NCI-H1436 (cell line): Measurements from ENCODE around the gene EPHA2.
A peak's percentile ranks its signal among the peaks of the same experiment; 100 is the strongest.

Source experiments
- DNase-seq: peaks from one replicate; lab custom pipeline; 2025; lab: John Stamatoyannopoulos, UW

The EPHA2 gene

GRCh38 chr1:16092097-16092922, 63.6 kb downstream of the EPHA2 start:
- DNase-seq: no peak

DNA sequence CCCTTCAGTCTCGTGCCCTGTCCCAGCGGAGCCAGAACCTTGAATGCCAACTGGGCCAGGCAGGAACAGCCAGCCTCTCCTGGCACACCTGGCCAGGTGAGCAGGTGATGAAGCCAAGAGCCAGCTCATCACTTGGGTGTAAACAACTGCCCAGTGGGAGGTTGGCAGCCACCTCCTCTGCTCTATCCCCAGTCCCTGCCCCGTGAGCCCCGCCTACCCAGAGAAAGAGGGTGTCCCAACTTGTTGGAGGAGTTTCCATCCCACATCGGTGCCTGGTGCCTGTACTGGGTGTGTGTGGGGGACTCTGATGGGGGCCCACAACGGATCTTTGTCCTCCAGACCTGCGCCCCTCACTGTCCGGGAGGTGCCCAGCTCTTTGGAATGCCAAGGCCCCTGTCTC, 64.6 kb downstream of the EPHA2 start:
- DNase-seq: no peak

- DNase-seq: no peak
These were observed 65.6 kb downstream of the EPHA2 start for GRCh38 chr1:16090076-16090826.

GRCh38 chr1:16088996-16089395, 66.9 kb downstream of the EPHA2 start:
- no peak for DNase-seq

GRCh38 chr1:16088351-16088911, 67.4 kb downstream of the EPHA2 start:
- DNase-seq: no peak

DNA sequence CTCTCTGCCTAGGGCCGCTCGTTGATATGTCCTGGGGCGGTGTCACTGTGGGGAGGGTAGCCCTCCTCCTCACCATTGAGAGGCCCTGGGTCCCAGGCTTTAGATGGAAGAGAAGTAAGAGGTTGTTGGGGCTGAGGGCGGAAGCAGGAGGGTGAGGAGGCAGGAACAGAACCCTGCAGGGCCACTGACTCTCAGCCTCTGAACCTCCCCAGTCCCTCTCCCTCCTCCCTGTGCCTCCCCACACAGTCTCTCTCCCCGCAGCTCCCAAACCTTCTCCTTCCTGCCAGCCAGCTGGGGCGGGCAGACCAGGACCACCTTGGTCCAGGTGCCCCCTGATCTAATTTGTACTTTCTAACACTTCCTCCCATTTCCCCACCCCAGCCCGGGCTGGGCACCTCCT, 68.1 kb downstream of the EPHA2 start:
- DNase-seq: no peak

GRCh38 chr1:16085522-16085921, 70.3 kb downstream of the EPHA2 start:
- no peak for DNase-seq

DNA sequence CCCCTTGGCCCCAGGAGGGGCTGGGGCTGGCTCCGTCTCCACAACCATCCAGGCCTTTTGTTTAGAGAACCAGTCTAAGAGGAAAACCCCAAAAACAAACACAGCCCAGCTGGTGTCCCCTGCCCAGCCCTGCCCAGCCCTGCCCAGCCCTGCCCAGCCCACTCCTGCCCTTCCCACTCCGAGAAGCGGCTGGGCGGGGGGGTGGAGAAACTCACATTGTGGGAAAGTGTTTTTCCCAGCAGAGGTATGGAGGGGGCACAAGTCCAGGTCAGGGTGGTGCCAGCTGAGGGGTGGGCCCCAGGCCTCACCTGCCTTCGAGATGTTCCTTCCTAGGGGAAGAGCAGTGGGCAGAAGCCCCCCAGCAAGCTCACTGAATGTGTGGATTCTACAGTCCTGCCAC, 72.4 kb downstream of the EPHA2 start:
- no peak for DNase-seq

DNA sequence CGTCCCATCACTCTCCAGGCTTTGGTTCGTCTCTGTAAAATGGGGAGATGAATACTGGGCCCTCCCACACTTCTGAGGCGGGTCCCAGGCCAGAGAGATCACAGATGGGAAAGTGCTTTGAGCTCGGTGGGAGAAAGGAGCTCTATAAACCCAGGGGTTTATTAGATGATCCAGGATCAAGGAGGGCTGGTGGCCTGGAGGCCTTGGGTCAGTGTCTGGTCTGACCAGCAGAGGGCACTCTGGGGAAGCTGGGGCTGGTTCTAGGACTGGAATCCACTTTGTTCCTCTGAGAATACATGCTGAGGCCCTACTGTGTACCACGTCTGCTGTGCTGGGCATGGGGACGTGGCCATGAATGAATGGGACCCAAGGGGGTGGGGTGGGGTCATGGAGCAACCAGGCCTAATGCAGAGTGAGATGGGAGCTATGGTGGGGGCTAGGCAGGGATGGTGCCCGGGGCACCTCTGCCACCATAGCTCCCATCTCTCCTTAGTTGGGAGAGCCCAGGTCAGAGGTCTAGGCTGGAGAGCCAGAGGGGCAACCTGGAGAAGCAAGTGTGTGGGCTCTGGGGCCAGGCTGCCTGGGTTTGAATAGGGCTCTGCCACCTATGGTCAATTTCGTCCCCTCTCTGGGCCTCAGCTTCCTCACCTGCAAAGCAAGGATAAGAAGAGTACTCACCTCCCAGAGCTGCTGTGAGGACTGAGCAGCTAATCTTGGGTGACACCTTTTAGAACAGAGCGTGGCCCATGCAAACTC, 73.4 kb downstream of the EPHA2 start:
- DNase-seq: peak; percentile 34

- DNase-seq: no peak
These were observed 74.2 kb downstream of the EPHA2 start for GRCh38 chr1:16081636-16082035.

DNA sequence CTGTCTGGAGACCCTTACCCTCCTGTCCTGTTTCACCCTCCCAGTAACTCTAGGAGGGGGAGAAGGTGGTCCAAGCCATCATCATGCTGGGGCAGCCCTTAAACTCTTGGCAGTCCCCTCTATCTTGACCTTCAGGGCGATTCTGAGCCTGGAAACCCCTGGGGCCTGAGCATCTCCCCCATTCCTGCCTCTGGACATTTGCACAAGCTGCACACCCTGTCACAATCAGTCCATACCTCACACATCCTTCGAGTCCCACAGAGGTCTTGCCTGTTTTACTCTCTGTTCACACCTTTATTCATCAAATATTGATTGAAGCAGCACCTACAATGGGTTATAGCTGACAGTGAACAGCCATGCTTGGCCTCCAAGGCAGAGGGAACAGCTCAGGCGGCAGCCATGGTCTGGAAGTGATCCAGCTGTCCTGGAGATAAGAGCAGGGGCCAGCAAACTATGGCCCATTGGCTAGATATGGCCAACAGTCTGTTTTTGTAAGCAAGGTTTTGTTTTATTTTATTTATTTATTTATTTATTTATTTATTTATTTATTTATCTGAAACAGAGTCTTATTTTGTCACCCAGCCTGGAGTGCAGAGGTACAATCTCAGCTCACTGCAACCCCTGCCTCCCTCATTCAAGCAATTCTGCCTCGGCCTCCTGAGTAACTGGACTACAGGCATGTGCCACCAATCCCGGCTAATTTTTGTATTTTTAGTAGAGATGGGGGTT, 75.3 kb downstream of the EPHA2 start:
- DNase-seq: no peak

GRCh38 chr1:16078925-16079656, 76.8 kb downstream of the EPHA2 start:
- DNase-seq: peak; percentile 73

DNA sequence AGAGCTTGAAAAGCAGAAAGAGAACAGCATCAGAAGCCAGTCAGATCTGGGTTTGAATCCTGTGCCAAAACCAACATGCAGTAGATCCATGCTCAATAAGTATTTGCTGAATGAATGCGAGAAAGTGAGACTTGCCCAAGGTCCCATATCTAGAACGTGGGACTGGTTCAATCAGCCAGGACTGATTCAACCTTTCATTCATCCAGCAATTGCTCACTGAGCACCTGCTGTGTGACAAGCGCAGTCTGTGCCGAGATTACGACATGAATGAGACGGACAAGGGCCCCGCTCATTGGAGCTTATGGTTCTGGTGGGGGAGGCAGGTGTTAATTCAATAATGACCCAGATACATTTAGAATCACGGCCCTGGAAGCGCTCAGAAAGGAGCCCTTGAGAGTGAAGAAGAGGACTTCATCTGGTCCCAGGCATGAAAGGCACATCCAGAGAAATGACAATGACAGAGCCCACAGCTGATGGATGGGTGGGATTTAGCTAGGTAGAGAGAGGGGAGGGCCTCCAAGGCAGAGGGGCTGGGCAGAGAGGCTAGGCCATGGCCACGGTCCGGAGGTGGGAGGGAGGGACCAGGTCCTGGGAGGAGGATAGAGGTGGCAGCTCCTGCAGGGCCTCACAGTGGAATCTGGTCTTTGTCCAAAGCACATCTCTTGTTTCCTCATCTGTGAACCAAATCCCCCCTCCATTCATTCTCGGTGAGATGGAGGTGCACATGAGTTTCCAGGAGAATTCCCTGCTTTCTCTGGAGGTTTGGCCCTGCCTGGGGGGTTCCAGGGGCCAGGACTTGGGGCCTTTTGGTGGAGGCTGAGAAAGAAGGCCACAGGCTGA, 78.2 kb downstream of the EPHA2 start:
- DNase-seq: no peak

DNA sequence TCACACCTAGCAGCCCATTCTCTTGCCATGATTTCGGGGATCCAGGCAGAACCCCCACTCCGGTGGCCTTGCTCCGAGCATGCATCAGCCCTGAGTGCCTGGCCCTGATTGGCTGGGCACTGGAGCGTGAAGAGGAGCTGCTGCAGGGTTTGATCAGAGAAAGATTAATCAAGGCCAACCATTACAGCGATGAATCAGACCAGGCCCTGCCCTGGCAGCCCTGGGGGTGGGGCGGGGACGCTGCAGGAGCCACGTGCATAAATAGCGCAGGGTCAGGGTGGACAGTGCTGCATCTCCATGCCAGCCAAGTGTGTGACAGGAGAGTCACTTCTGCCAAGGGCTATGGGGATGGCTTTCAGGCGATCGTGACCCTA, 79.0 kb downstream of the EPHA2 start:
- DNase-seq: no peak

GRCh38 chr1:16076031-16076864, 79.6 kb downstream of the EPHA2 start:
- no peak for DNase-seq

- DNase-seq: no peak
These were observed 80.4 kb downstream of the EPHA2 start for GRCh38 chr1:16075337-16076030.
